HG03066 (cell line): Measurements from ENCODE around the gene TMEM269.

Experiments
- ATAC-seq: cut with Tn5 transposase; IDR thresholded peaks from one replicate; pipeline ENCODE4 v1.9.1; 2021; ENCODE audit warnings: low read depth; ENCODE audit not compliant: unreplicated experiment

TMEM269 gene

GRCh38 chr1:42817976-42818375 is 33.2 kb downstream of the TMEM269 start:
- no peak for ATAC-seq

GRCh38 chr1:42820813-42821212 is 36.0 kb downstream of the TMEM269 start:
- no peak for ATAC-seq

- ATAC-seq, result no peak
Observed at GRCh38 chr1:42821690-42822089, 36.9 kb downstream of the TMEM269 start.

GRCh38 chr1:42822800-42823392 is 38.1 kb downstream of the TMEM269 start:
- ATAC-seq, result no peak

- no peak for ATAC-seq
Observed at GRCh38 chr1:42824481-42825035, 39.8 kb downstream of the TMEM269 start.

GRCh38 chr1:42825036-42825851 is 40.5 kb downstream of the TMEM269 start:
- ATAC-seq, result no peak

GRCh38 chr1:42830631-42831030 is 45.8 kb downstream of the TMEM269 start:
- ATAC-seq, result no peak

GRCh38 chr1:42831273-42831672 is 46.5 kb downstream of the TMEM269 start:
- no peak for ATAC-seq

GRCh38 chr1:42832641-42833240 is 48.0 kb downstream of the TMEM269 start:
- ATAC-seq, result no peak

- ATAC-seq, result no peak
Observed at GRCh38 chr1:42833981-42834380, 49.2 kb downstream of the TMEM269 start.

- ATAC-seq, result no peak
Observed at GRCh38 chr1:42834803-42835202, 50.0 kb downstream of the TMEM269 start.

GRCh38 chr1:42835422-42835821 is 50.6 kb downstream of the TMEM269 start:
- ATAC-seq, result no peak

GRCh38 chr1:42837709-42838108 is 52.9 kb downstream of the TMEM269 start:
- ATAC-seq, result no peak

GRCh38 chr1:42838482-42839190 is 53.8 kb downstream of the TMEM269 start:
- ATAC-seq, result no peak

GRCh38 chr1:42841010-42841409 is 56.2 kb downstream of the TMEM269 start:
- no peak for ATAC-seq

GRCh38 chr1:42841440-42842147 is 56.8 kb downstream of the TMEM269 start:
- ATAC-seq, result no peak

GRCh38 chr1:42844592-42845140 is 59.9 kb downstream of the TMEM269 start:
- ATAC-seq, result no peak

GRCh38 chr1:42845193-42845592 is 60.4 kb downstream of the TMEM269 start:
- no peak for ATAC-seq

GRCh38 chr1:42845866-42846256 is 61.1 kb downstream of the TMEM269 start:
- ATAC-seq, result peak; percentile 26
